Skin epidermis (tissue), 12 donors: ENCODE results near the gene CDC20B.

Source experiments
- H3K27ac ChIP-seq, 21 experiments: fragments of 200-600 bp; sonication (generic) in 11 of 21; one replicate each; pipeline ENCODE4 v1.5.0; 2020; ENCODE audit warnings: mild to moderate bottlenecking in 3 of 21, inconsistent platforms in 2 of 21, moderate library complexity in 2 of 21
- H3K4me3 ChIP-seq, 7 experiments: fragments of 200-600 bp; sonication (generic) in 2 of 7; one replicate each; pipeline ENCODE4 v1.5.0; 2020; ENCODE audit warnings: inconsistent platforms in 2 of 7, mild to moderate bottlenecking in 2 of 7, moderate library complexity in 1 of 7

Gene CDC20B

DNA sequence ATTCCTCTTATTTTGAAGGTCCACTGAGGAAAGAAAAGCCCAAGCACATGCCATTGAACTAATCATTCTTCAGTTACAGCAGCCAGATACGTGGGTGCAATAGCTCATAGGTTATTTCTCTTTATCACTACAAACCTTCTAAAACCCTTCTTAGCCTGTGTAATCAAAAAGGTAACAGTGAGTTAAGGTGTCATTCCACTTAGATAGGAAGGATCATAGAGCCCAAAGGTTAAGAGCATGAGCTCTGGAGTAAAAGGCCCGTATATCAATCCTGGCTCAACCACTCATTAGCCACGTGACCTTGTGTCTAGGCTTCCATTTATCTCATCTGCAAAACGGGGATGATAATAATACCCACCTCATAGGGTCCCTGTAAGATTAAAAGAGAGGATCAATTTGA, 10.3 kb downstream of the CDC20B start:
- Histone ChIP-seq H3K4me3 (no peak overlapping the region), H3K27ac (no peak overlapping the region)

DNA sequence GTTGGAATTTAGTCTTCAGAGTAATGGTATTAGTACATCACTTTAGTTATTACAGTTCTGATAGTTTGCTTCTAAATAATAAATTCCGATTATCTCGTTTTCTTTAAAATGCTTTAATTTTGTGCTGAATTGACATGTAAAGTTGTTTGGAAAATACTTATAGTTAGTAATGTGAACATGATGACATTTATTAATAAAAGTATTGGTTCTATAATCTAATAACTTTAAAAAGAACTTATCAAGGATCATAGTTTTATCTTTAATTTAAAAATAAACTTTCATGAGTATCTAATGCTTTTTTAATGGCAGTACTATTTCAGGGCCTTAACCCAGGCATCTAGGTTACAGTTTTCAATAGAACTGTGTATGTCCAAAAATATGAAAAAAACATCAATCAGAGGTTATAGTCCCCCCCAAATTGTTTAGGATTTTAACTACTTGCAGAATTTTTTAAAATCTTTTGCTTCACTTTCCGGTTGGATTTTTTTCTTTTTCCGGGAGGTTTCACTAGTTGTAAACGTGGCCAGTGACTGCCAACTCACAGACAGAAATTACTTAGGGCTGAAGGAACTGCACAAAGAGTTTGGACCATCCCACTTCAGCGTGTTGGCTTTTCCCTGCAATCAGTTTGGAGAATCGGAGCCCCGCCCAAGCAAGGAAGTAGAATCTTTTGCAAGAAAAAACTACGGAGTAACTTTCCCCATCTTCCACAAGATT, 12.3 kb downstream of the CDC20B start:
- Histone ChIP-seq H3K27ac (peak overlapping the region in 12 of 21 experiments; percentile 12 to 85 (median 54)), H3K4me3 (peak overlapping the region; percentile 16 to 45 (median 31))

DNA sequence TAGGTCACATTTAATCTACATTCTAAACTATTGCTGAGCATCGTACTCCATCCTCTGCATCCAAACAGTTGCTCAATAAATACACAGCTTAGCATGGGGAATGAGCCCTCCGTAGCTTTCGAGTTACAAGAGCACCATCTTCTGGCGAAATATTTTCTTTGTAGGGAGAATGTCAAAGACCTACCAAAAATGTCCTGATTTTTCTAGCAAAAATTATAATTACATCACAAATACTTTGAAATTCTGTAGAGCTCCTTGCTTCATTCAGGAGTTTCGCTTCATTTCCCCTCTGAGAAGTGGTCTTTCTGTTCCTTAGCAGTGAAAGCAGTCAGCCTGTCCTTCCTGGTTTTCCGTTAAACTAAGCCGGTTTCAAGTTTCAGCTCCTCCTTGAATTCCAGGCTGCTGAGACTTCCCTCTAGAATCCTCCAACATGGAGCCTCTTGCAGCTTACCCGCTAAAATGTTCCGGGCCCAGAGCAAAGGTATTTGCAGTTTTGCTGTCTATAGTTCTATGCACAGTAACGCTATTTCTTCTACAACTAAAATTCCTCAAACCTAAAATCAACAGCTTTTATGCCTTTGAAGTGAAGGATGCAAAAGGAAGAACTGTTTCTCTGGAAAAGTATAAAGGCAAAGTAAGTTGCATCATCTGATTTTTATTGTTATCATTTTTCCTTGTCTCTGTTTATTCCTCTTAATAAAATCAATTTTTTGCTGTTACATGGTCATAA, 13.0 kb downstream of the CDC20B start, which contains the start of gene GPX8:
GPX8 (plus strand) TSS at position 409 of the 730 bp plus-strand sequence; CDS start at position 431, 22 bp downstream.
- H3K4me3 ChIP-seq, result peak within 1 kb of the TSS; percentile 16 to 45 (median 31)
- peak within 1 kb of the TSS in 18 of 21 experiments; percentile 7 to 85 (median 54) for H3K27ac ChIP-seq

DNA sequence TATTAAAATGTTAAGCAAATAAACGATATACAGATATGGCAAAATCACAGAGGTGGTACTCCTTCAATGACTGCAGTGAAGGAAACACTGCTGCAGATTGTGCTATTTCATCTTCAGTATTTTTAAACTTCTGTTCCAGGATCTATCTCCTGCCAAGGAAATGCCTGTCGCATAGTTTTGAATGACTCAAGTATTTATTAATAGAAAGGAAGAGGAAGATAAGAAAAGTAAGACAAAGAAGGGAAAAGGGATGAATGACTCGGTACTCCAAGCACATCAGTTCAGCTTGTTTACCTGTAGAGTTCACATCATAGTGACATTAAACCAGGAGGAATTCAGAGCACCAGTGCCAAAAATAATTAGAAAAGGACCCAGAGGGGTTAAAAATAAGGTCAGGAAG, 18.1 kb downstream of the CDC20B start:
- Histone ChIP-seq H3K27ac (no peak overlapping the region), H3K4me3 (no peak overlapping the region)

DNA sequence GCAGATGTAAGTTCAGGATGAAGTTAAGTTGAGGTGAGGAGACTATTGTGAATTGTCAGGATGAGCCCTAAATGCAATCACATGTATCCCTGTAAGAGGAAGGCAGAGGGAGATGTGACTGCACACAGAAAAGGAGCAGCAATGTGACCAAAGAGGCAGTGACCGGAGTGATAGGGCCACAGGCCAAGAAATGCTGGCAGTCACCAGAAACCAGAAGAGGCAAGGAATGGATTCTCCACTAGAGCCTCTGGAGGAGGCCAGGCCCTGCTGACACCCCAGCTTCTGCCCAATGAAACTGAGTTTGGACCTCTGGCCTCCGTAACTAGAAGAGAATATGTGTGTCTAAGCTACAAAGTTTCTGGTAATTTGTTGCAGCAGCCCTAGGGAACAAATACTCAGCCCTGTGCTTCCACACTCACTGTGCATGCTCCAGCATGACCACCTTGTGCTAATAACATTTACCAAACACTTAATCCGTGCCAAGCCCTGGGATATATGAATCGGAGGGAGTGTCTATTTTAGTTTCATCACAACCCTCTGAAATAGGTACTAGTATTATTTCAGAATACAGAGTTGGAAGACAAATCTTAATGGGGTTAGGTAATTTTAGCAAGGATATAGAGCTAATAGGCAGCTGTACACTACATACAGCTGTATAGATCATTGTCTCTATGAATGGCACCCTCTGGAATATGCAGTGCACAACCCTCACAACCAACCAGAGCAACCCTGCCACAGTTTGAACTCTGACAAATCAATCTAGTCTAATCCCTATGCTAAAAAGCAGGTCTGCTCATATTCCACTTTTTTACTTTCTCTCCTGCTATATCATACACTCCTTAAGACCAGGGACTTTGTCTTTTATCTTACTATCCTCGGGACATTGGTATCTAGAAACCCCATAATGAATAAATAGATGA, 20.8 kb downstream of the CDC20B start:
- no peak overlapping the region for H3K27ac ChIP-seq
- no peak overlapping the region for H3K4me3 ChIP-seq

DNA sequence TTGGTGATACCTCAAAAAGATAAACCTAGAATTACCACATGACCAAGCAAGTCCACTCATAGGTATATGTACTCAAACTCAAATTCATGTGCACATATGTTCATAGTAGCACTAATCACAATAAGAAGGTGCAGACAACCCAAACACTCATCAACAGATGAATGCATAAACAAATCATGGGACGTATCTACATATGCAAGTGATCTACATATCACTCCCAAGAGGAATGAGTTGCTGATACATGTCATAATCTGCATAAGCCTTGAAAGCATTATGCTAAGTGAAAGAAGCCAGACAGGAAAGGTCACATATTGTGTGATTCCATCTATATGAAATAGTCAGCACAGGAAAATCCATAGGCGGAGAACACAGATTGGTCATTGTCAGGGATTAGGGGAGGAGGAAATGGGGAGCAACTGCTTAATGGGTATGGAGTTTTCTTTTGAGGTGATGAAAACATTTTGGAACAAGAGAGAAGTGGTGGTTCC, 23.6 kb downstream of the CDC20B start:
- Histone ChIP-seq H3K4me3 (no peak overlapping the region), H3K27ac (no peak overlapping the region)

DNA sequence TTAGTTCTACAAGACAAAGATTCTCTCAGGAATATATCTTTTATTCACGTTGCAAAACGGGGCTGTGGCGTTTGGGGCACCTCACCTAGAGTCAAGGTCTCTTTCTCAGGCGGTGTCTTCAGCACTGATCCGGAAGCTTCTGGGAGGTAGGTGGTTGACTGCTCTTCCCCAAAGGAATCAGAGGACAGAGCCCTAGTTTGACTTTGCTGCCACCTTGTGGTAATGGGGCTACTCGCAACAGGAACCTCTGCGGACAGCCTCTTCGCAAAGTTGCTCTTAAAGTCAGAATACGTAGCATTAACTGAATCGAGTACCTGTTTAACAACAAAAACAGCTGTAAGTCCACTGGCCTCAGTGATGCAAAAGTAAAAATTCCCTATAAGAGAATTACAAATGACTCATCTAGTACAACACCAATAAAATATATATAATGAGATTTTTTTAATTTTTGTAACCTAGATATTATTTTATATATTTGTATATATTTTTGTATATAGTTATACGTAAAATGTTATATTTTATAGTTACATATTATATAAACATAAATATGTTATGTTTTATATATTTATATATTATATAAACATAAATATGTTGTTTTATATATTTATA, 26.3 kb downstream of the CDC20B start:
- no peak overlapping the region for H3K4me3 ChIP-seq

DNA sequence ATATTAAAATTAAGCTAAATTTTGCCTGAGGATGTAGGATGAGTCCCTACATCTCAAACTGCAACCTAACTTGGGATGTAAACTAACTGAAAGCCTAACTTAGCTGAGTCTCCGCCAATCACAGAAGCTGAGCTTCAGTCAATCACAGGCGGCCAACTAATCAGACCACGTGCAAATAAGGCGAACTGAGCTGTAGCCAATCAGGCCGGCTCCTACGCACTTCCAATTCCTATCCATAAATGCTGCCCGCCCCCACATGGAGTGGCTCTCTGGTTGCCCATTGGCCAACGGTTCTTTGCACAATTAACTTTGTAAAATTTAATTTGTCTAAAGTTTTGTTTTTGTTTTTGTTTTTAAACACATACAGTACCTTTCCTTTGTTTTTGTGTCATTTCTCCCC, 26.9 kb downstream of the CDC20B start:
- Histone ChIP-seq H3K4me3 (no peak overlapping the region), H3K27ac (no peak overlapping the region)

More for the DNA sequence above, 26.3 kb downstream of the CDC20B start:
- no peak overlapping the region for H3K27ac ChIP-seq

DNA sequence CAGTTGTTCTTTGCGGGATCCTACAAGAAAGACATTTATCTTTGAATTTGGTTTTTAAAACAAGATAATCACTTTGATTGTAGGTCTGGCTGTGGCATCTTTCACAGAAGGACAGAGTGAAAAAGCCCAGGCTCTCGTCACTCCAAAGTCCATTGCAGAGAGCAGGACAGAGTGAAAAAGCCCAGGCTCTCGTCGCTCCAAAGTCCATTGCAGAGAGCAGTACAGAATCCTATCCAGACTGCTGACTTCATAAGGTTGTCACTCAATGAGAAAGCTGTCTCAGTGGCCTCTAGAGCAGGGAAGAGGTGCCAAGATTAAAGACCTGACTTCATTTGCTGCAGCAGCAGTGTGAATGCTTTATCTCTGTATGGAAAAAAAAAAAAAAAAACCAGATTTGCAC, 29.4 kb downstream of the CDC20B start:
- Histone ChIP-seq H3K4me3 (no peak overlapping the region), H3K27ac (no peak overlapping the region)

DNA sequence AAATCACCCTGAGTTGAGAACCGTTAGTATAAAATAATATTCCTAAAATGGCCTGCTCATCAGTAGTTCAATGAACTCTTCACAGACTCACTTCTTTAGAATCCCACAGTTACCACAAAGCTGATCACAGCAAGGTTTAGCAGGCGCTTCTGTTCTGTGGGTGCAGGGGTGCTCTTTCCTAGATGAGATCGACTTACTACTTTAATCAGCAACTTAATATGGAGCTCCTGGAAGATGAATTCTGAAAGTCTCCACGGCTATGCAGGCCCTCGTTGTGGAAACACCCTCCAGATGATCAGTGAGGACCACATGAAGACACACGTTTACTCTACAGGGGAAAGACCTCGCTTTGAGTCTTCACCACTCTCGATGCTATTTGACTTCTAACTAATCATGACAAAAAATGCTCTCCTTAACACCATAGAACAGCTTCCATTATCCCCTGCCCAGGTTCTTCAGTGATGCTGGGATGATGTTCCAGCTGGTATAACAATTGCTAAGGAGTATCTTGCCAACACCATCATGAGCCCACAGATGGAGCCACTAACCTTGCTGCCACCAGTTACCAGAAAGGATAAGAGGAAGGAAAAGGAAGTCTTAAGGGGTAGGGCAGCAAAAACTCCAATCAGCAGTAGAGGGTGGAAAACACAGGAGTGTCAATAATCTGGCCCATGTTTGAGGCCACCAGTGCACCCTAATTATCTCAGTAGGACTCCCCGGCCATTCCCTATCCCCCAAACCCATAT, 30.9 kb downstream of the CDC20B start:
- H3K4me3 ChIP-seq, result no peak overlapping the region

DNA sequence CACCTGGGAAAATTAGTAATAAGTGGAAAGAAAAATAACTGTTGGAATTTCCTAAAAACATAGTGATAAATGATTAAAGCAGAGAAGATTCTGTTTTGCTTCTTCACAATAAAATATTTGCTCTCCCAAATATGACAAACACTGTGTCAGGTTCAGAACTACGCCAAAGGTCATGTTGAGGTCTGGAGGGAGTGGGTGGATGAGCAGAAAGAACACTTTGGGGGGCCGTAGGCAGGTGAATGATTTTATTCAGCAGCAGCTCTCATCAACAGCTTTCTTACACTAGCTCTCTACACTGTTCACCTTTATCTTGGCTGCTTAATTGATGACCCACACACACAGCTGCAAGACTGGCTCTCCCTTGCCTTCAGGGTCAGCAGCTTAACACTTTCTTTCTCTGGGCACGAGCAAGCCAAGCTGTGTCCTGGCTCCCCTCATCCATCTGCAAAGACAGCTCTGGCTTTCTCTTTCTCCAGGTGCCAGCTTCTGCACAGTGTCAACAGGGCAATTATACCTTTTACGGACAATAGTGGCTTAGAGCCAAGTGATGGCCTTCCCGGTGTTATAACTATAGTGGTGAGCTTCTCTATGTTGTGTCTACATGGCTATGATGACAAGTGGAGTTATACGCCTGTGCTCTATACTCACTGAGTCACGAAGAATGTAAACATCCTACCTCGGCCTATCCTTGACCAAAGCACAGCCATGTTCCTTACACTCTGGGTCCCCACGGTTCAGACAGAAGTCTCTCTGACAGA, 31.9 kb downstream of the CDC20B start:
- H3K4me3 ChIP-seq, result no peak overlapping the region
- H3K27ac ChIP-seq, result no peak overlapping the region

More for the DNA sequence above, 30.9 kb downstream of the CDC20B start:
- no peak overlapping the region for H3K27ac ChIP-seq

DNA sequence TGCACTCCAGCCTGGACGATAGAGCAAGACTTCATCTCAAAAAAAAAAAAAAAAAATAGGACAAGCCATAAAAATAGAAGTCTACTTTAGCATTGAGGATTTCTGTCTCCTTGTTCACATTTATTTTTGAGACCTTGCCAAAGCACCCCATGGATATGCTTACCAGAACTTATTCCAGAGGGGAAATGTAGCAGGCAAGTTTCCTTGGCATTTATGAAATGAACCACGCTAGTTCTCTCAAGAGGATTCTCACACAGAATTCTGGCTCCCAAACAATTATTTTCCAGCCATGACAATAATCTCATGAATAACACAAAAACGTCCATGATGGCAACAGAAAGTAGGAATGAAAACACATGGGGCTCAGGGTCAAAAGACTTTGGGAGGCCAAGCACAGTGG, 36.5 kb downstream of the CDC20B start:
- no peak overlapping the region for H3K27ac ChIP-seq
- no peak overlapping the region for H3K4me3 ChIP-seq

DNA sequence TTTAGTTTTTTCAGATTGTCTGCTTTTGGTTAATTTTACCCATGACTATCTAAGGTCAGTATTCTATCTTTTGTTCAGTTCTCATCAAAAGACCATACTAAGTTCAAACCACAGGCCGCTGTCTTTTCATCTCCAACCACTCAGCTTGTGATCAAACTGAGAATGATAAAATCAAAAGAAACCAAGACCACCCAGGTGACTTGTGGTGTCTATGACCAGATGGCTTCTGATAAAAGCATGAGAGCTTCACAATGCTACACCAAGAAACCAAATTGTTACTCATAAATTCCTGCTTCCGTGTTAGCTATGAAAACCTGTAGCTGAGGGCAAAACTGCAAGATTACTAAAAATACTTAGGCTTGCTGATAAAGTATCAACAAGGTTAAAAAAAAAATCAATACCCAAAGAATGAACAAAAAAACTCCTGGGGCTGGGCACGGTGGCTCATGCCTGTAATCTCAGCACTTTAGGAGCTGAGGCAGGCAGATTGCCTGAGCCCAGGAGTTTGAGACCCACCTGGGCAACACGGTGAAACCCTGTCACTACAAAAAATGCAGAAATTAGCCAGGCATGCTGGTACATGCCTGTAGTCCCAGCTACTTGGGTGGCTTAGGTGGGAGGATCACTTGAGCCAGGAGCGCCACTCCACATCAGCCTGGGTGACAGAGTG, 38.8 kb downstream of the CDC20B start:
- H3K4me3 ChIP-seq, result no peak overlapping the region
- no peak overlapping the region for H3K27ac ChIP-seq

DNA sequence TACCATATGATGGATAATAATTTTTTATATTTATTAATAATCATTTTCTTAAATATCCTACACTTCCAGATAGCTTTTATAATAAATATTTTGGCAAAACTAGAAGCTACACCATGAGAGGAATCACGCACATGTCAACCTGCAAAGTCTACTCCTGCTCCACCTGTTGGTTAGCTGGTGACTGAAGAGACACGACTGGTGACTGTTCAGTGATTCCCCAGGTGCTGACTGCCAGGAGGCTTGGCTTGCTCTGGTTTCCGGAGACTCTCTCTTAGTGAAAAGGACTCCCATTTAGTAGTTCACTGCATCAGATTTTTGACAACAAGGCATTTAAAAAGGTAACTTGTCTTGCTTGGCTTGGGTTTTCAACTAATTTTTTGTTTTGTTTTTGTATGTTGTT, 49.6 kb downstream of the CDC20B start:
- H3K4me3 ChIP-seq, result no peak overlapping the region
- no peak overlapping the region for H3K27ac ChIP-seq

DNA sequence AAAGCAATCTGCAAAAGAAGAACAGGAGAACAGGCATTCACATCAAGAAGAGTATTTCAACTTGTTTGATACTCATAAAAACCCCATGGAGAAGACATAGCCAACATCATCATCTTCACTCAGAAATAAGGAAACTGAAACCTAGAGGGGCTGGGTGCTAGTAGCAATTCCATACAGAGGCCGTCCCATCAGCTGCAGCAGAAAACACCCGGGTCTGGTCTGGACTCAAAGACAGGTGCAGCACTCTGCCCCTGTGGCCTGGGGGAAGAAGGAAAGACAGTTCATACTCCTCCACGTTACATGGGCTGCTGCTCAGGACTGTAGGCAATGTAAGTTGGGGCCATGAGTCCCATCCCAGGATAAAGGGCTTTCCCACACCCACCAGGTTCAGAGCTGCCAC, 58.9 kb downstream of the CDC20B start:
- H3K4me3 ChIP-seq, result no peak overlapping the region
- H3K27ac ChIP-seq, result no peak overlapping the region

DNA sequence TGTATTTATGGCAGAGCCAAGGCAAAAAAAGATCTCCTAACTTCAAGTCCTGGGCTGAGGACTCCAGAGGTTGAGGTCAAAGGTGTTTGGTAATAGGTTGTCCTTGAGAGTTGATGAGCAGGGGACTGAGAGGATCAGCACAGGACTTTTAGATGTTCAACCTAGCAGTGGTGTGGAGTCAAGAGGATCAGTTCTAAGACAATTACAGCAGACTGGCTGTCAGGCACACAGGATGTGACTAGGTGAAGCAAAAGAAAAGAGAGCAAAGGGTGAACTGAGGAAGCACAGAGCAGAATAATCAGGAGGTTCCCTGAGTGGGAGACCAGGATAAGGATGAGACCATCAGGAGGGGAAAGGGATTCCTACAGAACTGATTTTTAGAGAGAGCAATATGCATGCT, 59.6 kb downstream of the CDC20B start:
- Histone ChIP-seq H3K4me3 (no peak overlapping the region), H3K27ac (no peak overlapping the region)

DNA sequence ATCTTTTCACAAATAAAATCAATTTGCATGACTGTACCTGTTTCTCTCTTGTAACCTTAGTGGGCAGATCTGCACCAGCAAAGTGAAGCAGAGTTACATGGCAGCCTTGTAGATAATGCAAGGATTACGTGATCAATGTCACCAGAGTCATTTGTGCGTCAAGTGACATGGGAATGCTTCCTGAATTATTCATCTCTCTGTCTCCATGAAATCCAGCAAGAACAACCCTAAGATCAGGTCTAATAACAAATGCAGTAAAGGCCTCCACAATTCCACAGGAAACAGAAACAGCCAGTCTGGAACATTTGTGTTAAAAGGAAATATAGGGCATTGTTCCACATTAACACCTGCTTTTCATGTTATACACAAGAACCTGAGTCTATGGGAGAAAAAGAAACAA, 62.8 kb downstream of the CDC20B start:
- no peak overlapping the region for H3K4me3 ChIP-seq
- H3K27ac ChIP-seq, result no peak overlapping the region

DNA sequence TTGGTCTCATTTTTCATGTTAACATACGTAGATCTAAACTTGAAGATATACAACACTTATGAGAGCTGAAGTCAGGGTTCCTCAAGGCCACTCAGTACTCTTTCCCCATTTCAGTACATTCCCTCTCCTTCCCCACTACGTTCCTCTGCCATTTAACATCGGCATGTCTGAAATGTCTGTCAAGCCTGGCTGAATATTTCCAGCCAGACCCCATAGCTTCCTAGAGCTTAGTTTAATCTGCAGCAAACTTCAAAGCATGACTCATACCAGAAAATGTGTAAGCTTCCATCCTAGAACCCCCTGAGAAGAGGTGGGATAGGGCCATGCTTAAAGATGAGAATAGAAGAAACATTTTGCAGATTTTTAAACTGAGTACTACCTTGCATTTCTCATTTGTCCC, 64.3 kb downstream of the CDC20B start:
- Histone ChIP-seq H3K4me3 (no peak overlapping the region), H3K27ac (no peak overlapping the region)
